HG03460 (cell line): Measurements from ENCODE around the gene BET1.

Experiments used
- ATAC-seq: cut with Tn5 transposase; IDR thresholded peaks from one replicate; pipeline ENCODE4 v1.9.1; 2021; ENCODE audit not compliant: unreplicated experiment

BET1 gene

GRCh38 chr7:93958651-93959050 lies 45.5 kb downstream of the BET1 start:
- no peak for ATAC-seq

- ATAC-seq = no peak
These were observed 45.9 kb downstream of the BET1 start for GRCh38 chr7:93958216-93958615.

DNA sequence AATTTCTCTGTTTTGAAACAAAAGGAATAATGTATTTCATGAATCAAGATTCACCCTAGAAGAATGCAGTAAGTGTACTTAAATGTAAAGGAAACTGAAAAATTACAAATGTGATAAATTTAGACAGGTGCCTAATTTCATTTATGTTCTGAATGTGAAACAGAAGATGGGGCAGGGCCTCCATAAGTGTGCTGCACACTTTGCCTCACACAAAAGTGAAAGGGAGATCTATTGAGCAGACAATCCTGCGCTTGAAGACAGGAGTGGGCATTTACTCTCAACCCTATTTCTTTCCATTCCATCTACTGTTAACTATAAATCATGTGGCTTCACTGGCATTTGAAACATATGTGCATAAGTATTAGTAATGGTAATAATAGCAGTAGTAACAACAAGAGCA lies 46.4 kb downstream of the BET1 start:
- no peak for ATAC-seq

GRCh38 chr7:93955304-93955703 lies 48.9 kb downstream of the BET1 start:
- ATAC-seq = peak; percentile 49

- no peak for ATAC-seq
These were observed 54.7 kb downstream of the BET1 start for GRCh38 chr7:93949423-93949822.

DNA sequence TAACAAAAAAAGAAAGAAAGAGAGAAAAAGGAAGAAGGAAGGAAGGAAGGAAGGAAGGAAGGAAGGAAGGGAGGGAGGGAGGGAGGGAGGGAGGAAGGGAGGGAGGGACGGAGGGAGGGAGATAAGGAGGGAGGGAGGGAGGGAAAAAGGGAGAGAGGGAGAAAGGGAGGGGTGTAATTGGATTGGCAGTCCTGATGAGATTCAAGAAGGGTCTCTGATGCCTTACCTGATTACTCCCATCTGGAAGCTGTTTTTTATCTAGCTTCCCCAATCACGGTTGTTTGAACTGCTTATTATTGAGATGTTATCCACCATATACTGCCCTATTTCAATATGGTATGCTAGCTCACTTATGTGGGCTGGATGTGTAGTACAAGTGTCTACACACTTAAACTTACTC lies 55.3 kb downstream of the BET1 start:
- ATAC-seq = no peak

GRCh38 chr7:93948106-93948505 lies 56.0 kb downstream of the BET1 start:
- ATAC-seq = no peak

DNA sequence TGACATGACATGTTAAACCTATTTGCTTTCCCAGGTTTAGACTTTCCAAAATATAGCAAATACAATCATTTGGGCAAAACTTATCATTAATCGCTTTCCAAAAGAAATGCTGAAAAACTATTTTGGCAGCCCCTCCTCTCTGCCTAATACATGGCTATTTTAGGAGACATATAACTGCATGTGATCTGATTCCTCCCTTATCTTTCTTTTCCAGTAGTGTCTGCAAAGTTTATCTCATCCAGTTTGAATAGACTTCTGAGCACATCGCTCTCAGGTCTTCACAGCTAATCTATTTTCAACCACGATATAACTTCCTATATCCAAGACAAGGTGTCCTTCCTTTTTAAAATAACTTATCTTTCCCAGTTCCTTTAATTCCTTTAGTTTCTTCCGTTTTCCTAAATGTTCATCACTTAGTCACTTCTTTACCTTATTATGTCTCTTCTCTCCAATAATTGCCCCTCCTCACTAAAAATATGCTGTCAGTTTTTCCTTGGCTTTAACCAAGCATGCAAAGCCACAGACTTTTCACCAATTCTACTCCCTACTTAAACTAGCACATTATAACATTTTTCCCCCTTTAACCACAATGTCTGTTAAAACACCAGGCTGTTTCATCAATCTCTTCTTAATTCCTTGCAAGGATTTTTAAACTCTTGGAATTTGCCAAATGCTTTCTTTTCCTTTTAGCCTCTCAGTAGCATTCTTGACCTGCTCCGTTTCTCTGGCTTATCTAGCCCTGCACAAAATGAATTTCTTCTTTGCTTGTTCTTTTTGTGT lies 58.2 kb downstream of the BET1 start:
- ATAC-seq = no peak

- no peak for ATAC-seq
These were observed 59.1 kb downstream of the BET1 start for GRCh38 chr7:93945083-93945482.

DNA sequence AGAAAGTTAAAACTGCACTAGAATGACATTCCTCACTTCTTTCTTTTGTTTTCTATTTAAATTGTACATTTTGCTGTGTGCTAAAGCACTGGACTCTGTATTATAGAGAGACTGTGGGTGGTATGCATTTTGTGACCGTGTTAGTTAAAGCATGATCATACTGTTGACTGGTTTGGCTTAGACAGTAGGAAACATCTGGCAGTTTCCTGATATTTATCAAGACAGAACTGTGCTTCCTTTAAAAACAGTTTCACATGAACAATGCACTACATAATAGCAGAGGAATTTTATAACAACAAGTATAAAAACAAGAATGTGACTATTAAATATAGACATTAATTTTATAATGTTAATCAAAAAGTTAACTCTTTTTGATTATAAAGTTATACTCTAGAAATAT lies 59.5 kb downstream of the BET1 start:
- no peak for ATAC-seq

GRCh38 chr7:93943816-93944540 lies 60.2 kb downstream of the BET1 start:
- ATAC-seq = no peak
